GM12878 (cell line): ENCODE results near the gene STK4. TPM values are rescaled to one million over a fixed set of nuclear protein-coding genes. Genes with fewer than 3 reads are reported as not detected.

Experiments
- ATAC-seq: fragments of 200-7000 bp; cut with Tn5 transposase; 3 replicates; pipeline ENCODE4 v1.9.1; 2020; ENCODE audit warnings: mild to moderate bottlenecking, moderate library complexity
- BruUV-seq: library from RNA; stranded (reverse); fragments of 400-500 nt; replicated peaks from 2 replicates; lab custom pipeline; 2021; lab: Mats Ljungman, UMichigan
- CTCF ChIA-PET: fragments of 300-600 bp; sonication (Branson Sonifier 250); formaldehyde crosslinking; extraction: SDS; loops from one replicate; lab custom pipeline; 2021; ENCODE audit warnings: inconsistent platforms; lab: Yijun Ruan, JAX
- POLR2A ChIA-PET: fragments of 350-600 bp; formaldehyde crosslinking; extraction: SDS; loops from one replicate; lab custom pipeline; 2021; ENCODE audit warnings: inconsistent platforms; lab: Charles Lee
- RAD21 ChIA-PET: fragments of 300-600 bp; sonication (Branson Sonifier 250); formaldehyde crosslinking; loops from one replicate; lab custom pipeline; 2023; ENCODE audit warnings: antibody characterized with exemption; ENCODE audit not compliant: unreplicated experiment; lab: Charles Lee
- SMC1A ChIA-PET: fragments of 300-600 bp; sonication (Branson Sonifier 250); formaldehyde crosslinking; loops from one replicate; lab custom pipeline; 2023; ENCODE audit not compliant: unreplicated experiment, uncharacterized antibody; lab: Charles Lee
- DNase-seq: peaks from one replicate; pipeline ENCODE4 v3.0.0-alpha.2; 2011; ENCODE audit warnings: low read depth, low spot score
- FAIRE-seq: peaks from 3 replicates; lab custom pipeline; 2011; peaks lifted over from hg19 to GRCh38; lab: Jason Lieb, UNC
- H2AFZ ChIP-seq: 2 replicates; pipeline ENCODE4 v1.6.0; 2011; ENCODE audit warnings: low read depth, low read length, control low read depth; ENCODE audit not compliant: control insufficient read depth
- H3K27ac ChIP-seq: 2 replicates; pipeline ENCODE4 v1.5.1; 2011; ENCODE audit warnings: control low read depth; ENCODE audit not compliant: control insufficient read depth, insufficient read depth
- H3K27me3 ChIP-seq, 2 experiments: replicated peaks in 1 of 2; 2 replicates each; pipeline versions ENCODE4 v1.6.0 to v1.6.1; 2011; ENCODE audit warnings: low read length in 1 of 2; ENCODE audit not compliant: control insufficient read depth in 2 of 2, insufficient read depth in 2 of 2
- H3K36me3 ChIP-seq, 2 experiments: 2 replicates each; pipeline ENCODE4 v1.5.1; 2011; ENCODE audit warnings: low read length in 1 of 2; ENCODE audit not compliant: control insufficient read depth in 2 of 2, insufficient read depth in 2 of 2
- H3K4me1 ChIP-seq: 2 replicates; pipeline ENCODE4 v1.6.1; 2011; ENCODE audit warnings: mild to moderate bottlenecking, low read length, moderate library complexity, mixed read lengths; ENCODE audit not compliant: control insufficient read depth, insufficient read depth
- H3K4me2 ChIP-seq: 2 replicates; pipeline ENCODE4 v1.6.0; 2011; ENCODE audit warnings: control low read depth; ENCODE audit not compliant: control insufficient read depth, insufficient read depth
- H3K4me3 ChIP-seq: fragments of 200-600 bp; sonication (generic); 2 replicates; pipeline ENCODE4 v1.5.1; 2016
- H3K79me2 ChIP-seq: 2 replicates; pipeline ENCODE4 v1.6.0; 2011; ENCODE audit warnings: low read length; ENCODE audit not compliant: control insufficient read depth, insufficient read depth
- H3K9ac ChIP-seq: 2 replicates; pipeline ENCODE4 v1.8.0; 2011; ENCODE audit warnings: low read length, control low read depth, mixed read lengths; ENCODE audit not compliant: control insufficient read depth, insufficient read depth
- H3K9me3 ChIP-seq: replicated peaks from 3 replicates; pipeline ENCODE4 v1.5.1; 2011; ENCODE audit warnings: mild to moderate bottlenecking, low read length; ENCODE audit not compliant: control insufficient read depth, insufficient read depth
- H4K20me1 ChIP-seq: 2 replicates; pipeline ENCODE4 v1.6.0; 2011; ENCODE audit not compliant: control insufficient read depth, insufficient read depth
- ATF7 ChIP-seq: fragments of 450-650 bp; IDR thresholded peaks from 2 replicates; pipeline ENCODE4 v1.6.1; 2016; ENCODE audit warnings: low read depth, mild to moderate bottlenecking
- BCL11A ChIP-seq: IDR thresholded peaks from 2 replicates; pipeline ENCODE4 v1.6.1; 2011; ENCODE audit warnings: low read depth, low read length
- CBX3 ChIP-seq: fragments of 200-600 bp; sonication (generic); IDR thresholded peaks from 2 replicates; pipeline ENCODE4 v1.6.1; 2016; ENCODE audit warnings: low read depth, borderline replicate concordance
- CREB1 ChIP-seq: IDR thresholded peaks from 2 replicates; pipeline ENCODE4 v1.6.1; 2012; ENCODE audit warnings: low read depth, mild to moderate bottlenecking, inconsistent platforms
- EP300 ChIP-seq, 2 experiments: fragments of 150-350 bp in 1 of 2; IDR thresholded peaks; 2 replicates each; pipeline ENCODE4 v1.6.1; 2011 to 2012; ENCODE audit warnings: low read depth in 2 of 2, low read length in 2 of 2, borderline replicate concordance in 1 of 2, improper control_type of control experiment in 1 of 2, inconsistent platforms in 1 of 2; ENCODE audit not compliant: control insufficient read depth in 1 of 2
- HSF1 ChIP-seq: fragments of 150-350 bp; IDR thresholded peaks from 2 replicates; pipeline ENCODE4 v1.6.1; 2014; ENCODE audit warnings: mild to moderate bottlenecking, low read depth, low read length
- JUNB ChIP-seq: IDR thresholded peaks from 2 replicates; pipeline ENCODE4 v1.6.1; 2016; ENCODE audit warnings: antibody characterized with exemption, mild to moderate bottlenecking
- MEF2A ChIP-seq: IDR thresholded peaks from 2 replicates; pipeline ENCODE4 v1.6.1; 2011; ENCODE audit warnings: low read depth, mild to moderate bottlenecking, low read length, moderate library complexity; ENCODE audit not compliant: insufficient read depth
- NFIC ChIP-seq: IDR thresholded peaks from 2 replicates; pipeline ENCODE4 v1.6.1; 2012; ENCODE audit warnings: low read depth, mild to moderate bottlenecking, inconsistent platforms, low read length, moderate library complexity
- NR2F1 ChIP-seq: fragments of 450-650 bp; conservative IDR thresholded peaks from 2 replicates; pipeline ENCODE4 v1.6.1; 2017; ENCODE audit warnings: mild to moderate bottlenecking
- POLR2A ChIP-seq: IDR thresholded peaks from 2 replicates; pipeline ENCODE4 v1.6.1; 2011; ENCODE audit warnings: low read depth, mild to moderate bottlenecking, low read length
- SMC3 ChIP-seq: IDR thresholded peaks from 2 replicates; pipeline ENCODE4 v1.6.1; 2011; ENCODE audit warnings: low read length, improper control_type of control experiment, borderline replicate concordance
- STAT3 ChIP-seq: IDR thresholded peaks from 2 replicates; pipeline ENCODE4 v1.6.1; 2011; ENCODE audit warnings: low read depth, low read length, improper control_type of control experiment
- TBL1XR1 ChIP-seq: IDR thresholded peaks from 2 replicates; pipeline ENCODE4 v1.6.1; 2012; ENCODE audit warnings: low read depth, low read length, improper control_type of control experiment
- TCF12 ChIP-seq: IDR thresholded peaks from 2 replicates; pipeline ENCODE4 v1.6.1; 2011; ENCODE audit warnings: low read depth, mild to moderate bottlenecking, low read length
- ZNF384 ChIP-seq: IDR thresholded peaks from 2 replicates; pipeline ENCODE4 v1.6.1; 2012; ENCODE audit warnings: low read depth, mild to moderate bottlenecking, low read length, improper control_type of control experiment, borderline replicate concordance
- ZSCAN29 ChIP-seq: fragments of 450-650 bp; IDR thresholded peaks from 2 replicates; pipeline ENCODE4 v1.6.1; 2017; ENCODE audit warnings: mild to moderate bottlenecking, moderate library complexity
- WGBS: methylation state at CpG from one replicate; pipeline ENCODE4 v1.1.6; 2016; ENCODE audit warnings: low lambda C conversion rate; ENCODE audit not compliant: insufficient replicate concordance, insufficient coverage; ENCODE audit errors: missing lambda C conversion rate; 5-methylcytosine and 5-hydroxymethylcytosine counted together
- in situ Hi-C: fragments of 300-500 bp; cut with MboI; formaldehyde crosslinking; loops from 9 replicates; pipeline ENCODE4 v1.14.3; 2018; ENCODE audit warnings: mixed read lengths
- intact Hi-C: fragments of 100-400 bp; cut with micrococcal nuclease; formaldehyde crosslinking; loops from one replicate; pipeline ENCODE4 v1.14.2; 2022; ENCODE audit not compliant: unreplicated experiment
- polyA plus RNA-seq, 11 experiments: library from polyadenylated mRNA; depleted of rRNA in 4 of 11; unstranded in 6 of 11; stranded (reverse) in 5 of 11; fragments of >200 nt; fragmentation: Nextera tagmentation in 4 of 11; fragmentation: Illumina TruSeq in 1 of 11; extraction: Ambion mirVana in 4 of 11; extraction: Trizol in 1 of 11; gene quantifications; 1 replicate in 1 of 11; 2 replicates in 10 of 11; pipeline versions ENCODE4 v1.2.1 to v1.2.3, GENCODE V29; 2011 to 2016; ENCODE audit warnings: inconsistent platforms in 2 of 11, missing spikeins in 2 of 11, low read depth in 1 of 11
- total RNA-seq, 4 experiments: library from RNA; depleted of rRNA in 3 of 4; stranded (reverse); fragments of >200 nt in 3 of 4; fragmentation: Illumina TruSeq in 1 of 4; extraction: Trizol in 1 of 4; gene quantifications; 2 replicates each; pipeline versions ENCODE4 v1.2.1 to v1.2.3, GENCODE V29; 2013 to 2021
- TF ChIP-seq, protein P1 (sequence below): fragments of 450-650 bp; formaldehyde crosslinking; IDR thresholded peaks from 2 replicates; pipeline ENCODE4 v1.5.0; 2022; ENCODE audit warnings: mild to moderate bottlenecking, missing genetic modification characterization
- TF ChIP-seq, protein P2 (sequence below): IDR thresholded peaks from 2 replicates; pipeline ENCODE4 v1.6.1; 2011; ENCODE audit warnings: borderline replicate concordance, low read depth, mild to moderate bottlenecking, moderate library complexity, mixed read lengths, low read length; ENCODE audit not compliant: insufficient read depth; ENCODE audit errors: extremely low read length

STK4 gene
- total and polyA plus RNA-seq, 10 of the 15 experiments (the other 5 are each of a cell fraction or from before 2014, with no cell fraction given) = 24.0 to 135 (median 89.7) TPM

- ChIA-PET CTCF (interaction anchor here (4.9 to 8.5 kb wide), 2 partner anchors 11 to 40 kb away, joined by 35 to 91 read pairs; no protein-coding TSS in a partner anchor), SMC1A (interaction anchor here (1.1 to 1.6 kb wide), 5 partner anchors 16 to 95 kb away, joined by 3 to 6 read pairs (median 4); partner anchors contain the start of gene TOMM34), RAD21 (interaction anchor here (0.9 to 3.3 kb wide), 4 partner anchors 11 to 96 kb away, joined by 3 to 15 read pairs (median 4); partner anchors contain the start of gene TOMM34), POLR2A (interaction anchor here (0.6 to 1.3 kb wide), 2 partner anchors 11 to 36 kb away, joined by 3 to 4 read pairs; no protein-coding TSS in a partner anchor)
- no peaks in the 10 kb centered on the region for H3K9me3 ChIP-seq
- H3K4me1 ChIP-seq = peaks cover 41% of the 10 kb centered on the region
- no TSS peak for BruUV-seq
- no peaks in the 10 kb centered on the region for H3K27me3 ChIP-seq
- peaks cover 6 to 19% of the 10 kb centered on the region in 2 experiments for H3K36me3 ChIP-seq
- H4K20me1 ChIP-seq = no peaks in the 10 kb centered on the region; the same call in 1 of the 2 replicates
- H3K4me2 ChIP-seq = peak overlapping the region; percentile 65
- H3K79me2 ChIP-seq = peaks cover 22% of the 10 kb centered on the region
- DNase-seq = peak; percentile 40
- no peak overlapping the region for H3K4me3 ChIP-seq
- in situ Hi-C loops = no loop called here
- FAIRE-seq = peak; percentile 64
- ATAC-seq = peak; percentile 23
- 13% methylated on average over 4 of the region's 4 CpGs for WGBS
- H2AFZ ChIP-seq = no peak overlapping the region
- intact Hi-C loops = no loop called here
- H3K27ac ChIP-seq = no peak overlapping the region
- H3K9ac ChIP-seq = no peak overlapping the region
- TF ChIP-seq SMC3 = no peak
- TF ChIP-seq NFIC = peak; percentile 75; the same call in 1 of the 2 replicates
- TF ChIP-seq, protein P1, sequence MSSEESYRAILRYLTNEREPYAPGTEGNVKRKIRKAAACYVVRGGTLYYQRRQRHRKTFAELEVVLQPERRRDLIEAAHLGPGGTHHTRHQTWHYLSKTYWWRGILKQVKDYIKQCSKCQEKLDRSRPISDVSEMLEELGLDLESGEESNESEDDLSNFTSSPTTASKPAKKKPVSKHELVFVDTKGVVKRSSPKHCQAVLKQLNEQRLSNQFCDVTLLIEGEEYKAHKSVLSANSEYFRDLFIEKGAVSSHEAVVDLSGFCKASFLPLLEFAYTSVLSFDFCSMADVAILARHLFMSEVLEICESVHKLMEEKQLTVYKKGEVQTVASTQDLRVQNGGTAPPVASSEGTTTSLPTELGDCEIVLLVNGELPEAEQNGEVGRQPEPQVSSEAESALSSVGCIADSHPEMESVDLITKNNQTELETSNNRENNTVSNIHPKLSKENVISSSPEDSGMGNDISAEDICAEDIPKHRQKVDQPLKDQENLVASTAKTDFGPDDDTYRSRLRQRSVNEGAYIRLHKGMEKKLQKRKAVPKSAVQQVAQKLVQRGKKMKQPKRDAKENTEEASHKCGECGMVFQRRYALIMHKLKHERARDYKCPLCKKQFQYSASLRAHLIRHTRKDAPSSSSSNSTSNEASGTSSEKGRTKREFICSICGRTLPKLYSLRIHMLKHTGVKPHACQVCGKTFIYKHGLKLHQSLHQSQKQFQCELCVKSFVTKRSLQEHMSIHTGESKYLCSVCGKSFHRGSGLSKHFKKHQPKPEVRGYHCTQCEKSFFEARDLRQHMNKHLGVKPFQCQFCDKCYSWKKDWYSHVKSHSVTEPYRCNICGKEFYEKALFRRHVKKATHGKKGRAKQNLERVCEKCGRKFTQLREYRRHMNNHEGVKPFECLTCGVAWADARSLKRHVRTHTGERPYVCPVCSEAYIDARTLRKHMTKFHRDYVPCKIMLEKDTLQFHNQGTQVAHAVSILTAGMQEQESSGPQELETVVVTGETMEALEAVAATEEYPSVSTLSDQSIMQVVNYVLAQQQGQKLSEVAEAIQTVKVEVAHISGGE (CRISPR knock-in tag) = no peak
- no peak for TF ChIP-seq ZNF384
- 0 out of 2 replicates have a peak, but pooled peaks have one; percentile 4 for TF ChIP-seq NR2F1
- peak; percentile 35; the same call in 1 of the 2 replicates for TF ChIP-seq ATF7
- TF ChIP-seq STAT3 = no peak
- peak; percentile 87 for TF ChIP-seq MEF2A
- TF ChIP-seq TBL1XR1 = peak; percentile 37; the same call in 1 of the 2 replicates
- no peak for TF ChIP-seq ZSCAN29
- no peak for TF ChIP-seq CBX3
- TF ChIP-seq HSF1 = no peak
- TF ChIP-seq EP300 (IDR thresholded peaks at IDR 0.05; ENCODE audit: borderline replicate concordance in 1 of 2, control insufficient read depth in 1 of 2, low read depth in 2 of 2, low read length in 2 of 2) = peak; percentile 53 to 55; a peak in 1 of 4 replicates
- TF ChIP-seq JUNB = peak; percentile 86
- no peak for TF ChIP-seq TCF12
- 0 out of 2 replicates have a peak, but pooled peaks have one; percentile 26 for TF ChIP-seq CREB1
- TF ChIP-seq BCL11A = peak; percentile 77
- TF ChIP-seq, protein P2, sequence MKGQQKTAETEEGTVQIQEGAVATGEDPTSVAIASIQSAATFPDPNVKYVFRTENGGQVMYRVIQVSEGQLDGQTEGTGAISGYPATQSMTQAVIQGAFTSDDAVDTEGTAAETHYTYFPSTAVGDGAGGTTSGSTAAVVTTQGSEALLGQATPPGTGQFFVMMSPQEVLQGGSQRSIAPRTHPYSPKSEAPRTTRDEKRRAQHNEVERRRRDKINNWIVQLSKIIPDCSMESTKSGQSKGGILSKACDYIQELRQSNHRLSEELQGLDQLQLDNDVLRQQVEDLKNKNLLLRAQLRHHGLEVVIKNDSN = no peak
- TF ChIP-seq POLR2A = no peak
Measured at GRCh38 chr20:45055056-45055455, 88.7 kb downstream of the STK4 start.
